ENCODE measurements around the gene FBN2.

The FBN2 gene

GRCh38 chr5:128335339-128335738, 202.7 kb downstream of the FBN2 start:
- no peak for DNase-seq
- H3K9me3 ChIP-seq (ENCODE audit: severe bottlenecking): no peaks in the 10 kb centered on the region
- no peaks in the 10 kb centered on the region for H3K36me3 ChIP-seq
- H3K27ac ChIP-seq: no peak overlapping the region
- H3K27me3 ChIP-seq (ENCODE audit: insufficient read depth, low read depth, severe bottlenecking): no peaks in the 10 kb centered on the region
- H3K4me3 ChIP-seq (ENCODE audit: low read depth, low read length): no peak overlapping the region
- TF ChIP-seq, protein P1, sequence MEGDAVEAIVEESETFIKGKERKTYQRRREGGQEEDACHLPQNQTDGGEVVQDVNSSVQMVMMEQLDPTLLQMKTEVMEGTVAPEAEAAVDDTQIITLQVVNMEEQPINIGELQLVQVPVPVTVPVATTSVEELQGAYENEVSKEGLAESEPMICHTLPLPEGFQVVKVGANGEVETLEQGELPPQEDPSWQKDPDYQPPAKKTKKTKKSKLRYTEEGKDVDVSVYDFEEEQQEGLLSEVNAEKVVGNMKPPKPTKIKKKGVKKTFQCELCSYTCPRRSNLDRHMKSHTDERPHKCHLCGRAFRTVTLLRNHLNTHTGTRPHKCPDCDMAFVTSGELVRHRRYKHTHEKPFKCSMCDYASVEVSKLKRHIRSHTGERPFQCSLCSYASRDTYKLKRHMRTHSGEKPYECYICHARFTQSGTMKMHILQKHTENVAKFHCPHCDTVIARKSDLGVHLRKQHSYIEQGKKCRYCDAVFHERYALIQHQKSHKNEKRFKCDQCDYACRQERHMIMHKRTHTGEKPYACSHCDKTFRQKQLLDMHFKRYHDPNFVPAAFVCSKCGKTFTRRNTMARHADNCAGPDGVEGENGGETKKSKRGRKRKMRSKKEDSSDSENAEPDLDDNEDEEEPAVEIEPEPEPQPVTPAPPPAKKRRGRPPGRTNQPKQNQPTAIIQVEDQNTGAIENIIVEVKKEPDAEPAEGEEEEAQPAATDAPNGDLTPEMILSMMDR (IDR thresholded peaks at IDR 0.05; ENCODE audit: low read depth, low read length): no peak

- H3K27me3 ChIP-seq (ENCODE audit: insufficient read depth, low read depth, severe bottlenecking): no peaks in the 10 kb centered on the region
- H3K9me3 ChIP-seq (ENCODE audit: severe bottlenecking): no peaks in the 10 kb centered on the region
- TF ChIP-seq, protein P1 (IDR thresholded peaks at IDR 0.05; ENCODE audit: low read depth, low read length): no peak
- H3K36me3 ChIP-seq: no peaks in the 10 kb centered on the region
- H3K4me3 ChIP-seq (ENCODE audit: low read depth, low read length): no peak overlapping the region
- H3K27ac ChIP-seq: no peak overlapping the region
- DNase-seq: no peak
These were observed 203.9 kb downstream of the FBN2 start for GRCh38 chr5:128334010-128334716.

GRCh38 chr5:128331261-128331660, 206.8 kb downstream of the FBN2 start:
- no peaks in the 10 kb centered on the region for H3K27me3 ChIP-seq (ENCODE audit: insufficient read depth, low read depth, severe bottlenecking)
- H3K9me3 ChIP-seq (ENCODE audit: severe bottlenecking): no peaks in the 10 kb centered on the region
- H3K27ac ChIP-seq: no peak overlapping the region
- H3K36me3 ChIP-seq: no peaks in the 10 kb centered on the region
- DNase-seq: no peak
- TF ChIP-seq, protein P1 (IDR thresholded peaks at IDR 0.05; ENCODE audit: low read depth, low read length): no peak
- no peak overlapping the region for H3K4me3 ChIP-seq (ENCODE audit: low read depth, low read length)

- TF ChIP-seq, protein P1 (IDR thresholded peaks at IDR 0.05; ENCODE audit: low read depth, low read length): no peak
- no peaks in the 10 kb centered on the region for H3K36me3 ChIP-seq
- no peak overlapping the region for H3K27ac ChIP-seq
- no peak for DNase-seq
- no peak overlapping the region for H3K4me3 ChIP-seq (ENCODE audit: low read depth, low read length)
- no peaks in the 10 kb centered on the region for H3K9me3 ChIP-seq (ENCODE audit: severe bottlenecking)
- H3K27me3 ChIP-seq (ENCODE audit: insufficient read depth, low read depth, severe bottlenecking): no peaks in the 10 kb centered on the region
These were observed 208.6 kb downstream of the FBN2 start for GRCh38 chr5:128329386-128329939.

DNA sequence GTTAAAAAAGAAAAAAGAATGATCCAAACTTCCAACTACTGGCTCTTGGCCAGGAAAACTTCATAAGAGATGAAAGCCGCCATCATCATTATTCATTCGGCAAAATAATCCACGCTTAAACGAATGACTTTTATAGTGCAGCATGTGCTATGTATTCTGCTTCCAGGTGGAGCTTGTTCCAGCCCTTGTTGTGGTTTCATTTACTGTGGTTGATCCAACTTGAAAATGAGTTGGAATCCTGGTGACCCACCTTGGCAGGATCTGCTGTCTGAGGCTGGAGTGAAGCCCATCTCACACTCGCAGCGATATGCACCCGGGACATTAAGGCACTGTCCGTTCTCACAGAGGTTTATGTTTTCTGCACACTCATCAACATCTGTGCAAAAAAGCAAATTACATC, 209.6 kb downstream of the FBN2 start:
- H3K36me3 ChIP-seq: no peaks in the 10 kb centered on the region

More for the DNA sequence above, 209.6 kb downstream of the FBN2 start:
- no peaks in the 10 kb centered on the region for H3K9me3 ChIP-seq (ENCODE audit: severe bottlenecking)
- H3K27ac ChIP-seq: no peak overlapping the region
- TF ChIP-seq, protein P1 (IDR thresholded peaks at IDR 0.05; ENCODE audit: low read depth, low read length): no peak
- no peak overlapping the region for H3K4me3 ChIP-seq (ENCODE audit: low read depth, low read length)
- no peak for DNase-seq
- H3K27me3 ChIP-seq (ENCODE audit: insufficient read depth, low read depth, severe bottlenecking): no peaks in the 10 kb centered on the region

All from WERI-Rb-1 (cell line).